ENCODE results near the gene UGT2B11.

The UGT2B11 gene

GRCh38 chr4:69154021-69154420 lies 60.5 kb downstream of the UGT2B11 start:
- no peak for DNase-seq (ENCODE audit: insufficient read length)
- FAIRE-seq: no peak
- TF ChIP-seq TAF1 (IDR thresholded peaks at IDR 0.05; ENCODE audit: borderline replicate concordance, low read depth, low read length) (no peak), POLR2A (IDR thresholded peaks at IDR 0.05; ENCODE audit: low read depth, low read length) (no peak), POLR2AphosphoS5 (IDR thresholded peaks at IDR 0.05; ENCODE audit: low read depth, low read length) (no peak)
